ENCODE results near the gene DUSP9. TPM values are rescaled to one million over a fixed set of nuclear protein-coding genes. Genes with fewer than 3 reads are reported as not detected.
A peak's percentile ranks its signal among the peaks of the same experiment; 100 is the strongest.

The DUSP9 gene
- total and polyA plus RNA-seq, 12 donors = 0.03 to 0.09 TPM; not detected in 10

- 2 to 5% methylated on average over 4 to 42 of the region's 66 CpGs for WGBS, 2 donors
- H3K9me3 ChIP-seq = no peaks in the 10 kb centered on the region
- ATAC-seq = peak; percentile 45 to 76 (median 68)
- peaks cover 0 to 17% (median 0%) of the 10 kb centered on the region in 9 donors for H3K4me1 ChIP-seq
- H3K27me3 ChIP-seq = peaks cover 0 to 58% (median 0%) of the 10 kb centered on the region in 7 donors
- H3K27ac ChIP-seq = peak within 1 kb of the TSS in 9 of 10 donors; percentile 70 to 82 (median 77)
- H3K36me3 ChIP-seq = no peaks in the 10 kb centered on the region
- TF ChIP-seq CTCF (IDR thresholded peaks at IDR 0.05) = peak in 8 of 9 donors; percentile 11 to 55 (median 40)
- DNase-seq = peak; percentile 73 to 80
- peak within 1 kb of the TSS; percentile 14 to 53 (median 47) for H3K4me3 ChIP-seq
- intact Hi-C loops (cut with DNase I) = loop anchor here in 1 of 10 donors (1.0 kb wide), 1 partner anchor 36 kb away; no protein-coding TSS in a partner anchor
Measured at GRCh38 chrX:153687121-153688039, 40.4 kb downstream of the DUSP9 start, which contains the start of gene SLC6A8. SLC6A8 (plus strand) TSS chrX:153687926; CDS start chrX:153688575, 649 bp downstream.

- no peaks in the 10 kb centered on the region for H3K9me3 ChIP-seq
- DNase-seq (no peak), ATAC-seq (no peak)
- H3K36me3 ChIP-seq = no peaks in the 10 kb centered on the region
- H3K27ac ChIP-seq = no peak overlapping the region
- intact Hi-C loops (cut with DNase I) = loop anchor here in 1 of 10 donors (1.0 kb wide), 1 partner anchor 37 kb away; no protein-coding TSS in a partner anchor
- H3K4me1 ChIP-seq = peaks cover 0 to 23% (median 0%) of the 10 kb centered on the region in 9 donors
- H3K4me3 ChIP-seq = no peak overlapping the region
- peaks cover 0 to 54% (median 0%) of the 10 kb centered on the region in 7 donors for H3K27me3 ChIP-seq
- WGBS, 2 donors = 0% methylated on average over 36 of the region's 69 CpGs; no CpG with 5 or more reads in 1 of the 2 donors
- no peak for TF ChIP-seq CTCF (IDR thresholded peaks at IDR 0.05)
Measured at GRCh38 chrX:153688071-153688470, 41.1 kb downstream of the DUSP9 start.

- Histone ChIP-seq H3K36me3 (no peaks in the 10 kb centered on the region), H3K27ac (peak overlapping the region in 9 of 10 donors; percentile 70 to 82 (median 77)), H3K9me3 (no peaks in the 10 kb centered on the region), H3K4me3 (peak overlapping the region in 9 of 10 donors; percentile 26 to 53 (median 47)), H3K4me1 (peaks cover 0 to 26% (median 0%) of the 10 kb centered on the region in 9 donors), H3K27me3 (peaks cover 0 to 50% (median 0%) of the 10 kb centered on the region in 7 donors)
- TF ChIP-seq CTCF (IDR thresholded peaks at IDR 0.05) = no peak
- ATAC-seq = no peak
- DNase-seq = no peak
- intact Hi-C loops (cut with DNase I) = loop anchor here in 1 of 10 donors (1.0 kb wide), 1 partner anchor 37 kb away; no protein-coding TSS in a partner anchor
- 0 to 1% methylated on average over 6 to 51 of the region's 57 CpGs for WGBS, 2 donors
Measured at GRCh38 chrX:153688506-153688905, 41.5 kb downstream of the DUSP9 start.

GRCh38 chrX:153688911-153689590 is 42.0 kb downstream of the DUSP9 start:
- Histone ChIP-seq H3K9me3 (no peaks in the 10 kb centered on the region), H3K4me1 (peaks cover 0 to 28% (median 0%) of the 10 kb centered on the region in 9 donors), H3K4me3 (peak overlapping the region in 9 of 10 donors; percentile 26 to 53 (median 47)), H3K27ac (peak overlapping the region in 9 of 10 donors; percentile 70 to 82 (median 77)), H3K36me3 (no peaks in the 10 kb centered on the region), H3K27me3 (peaks cover 0 to 49% (median 0%) of the 10 kb centered on the region in 7 donors)
- WGBS, 2 donors = 16 to 18% methylated on average over 21 to 52 of the region's 53 CpGs
- ATAC-seq (peak; percentile 36 to 78 (median 53)), DNase-seq (peak; percentile 32 to 50)
- intact Hi-C loops (cut with DNase I) = loop anchor here in 1 of 10 donors (1.0 kb wide), 1 partner anchor 38 kb away; no protein-coding TSS in a partner anchor
- TF ChIP-seq CTCF (IDR thresholded peaks at IDR 0.05) = no peak

Data from heart right ventricle (tissue), 16 donors.